GM12878 (cell line): ENCODE results near the gene CFLAR. TPM values are rescaled to one million over a fixed set of nuclear protein-coding genes. Genes with fewer than 3 reads are reported as not detected.

Experiments
- BACH1 ChIP-seq: fragments of 450-650 bp; IDR thresholded peaks from 2 replicates; pipeline ENCODE4 v1.6.1; 2017; ENCODE audit warnings: mild to moderate bottlenecking, borderline replicate concordance
- CBX3 ChIP-seq: fragments of 200-600 bp; sonication (generic); IDR thresholded peaks from 2 replicates; pipeline ENCODE4 v1.6.1; 2016; ENCODE audit warnings: low read depth, borderline replicate concordance
- CHD1 ChIP-seq: IDR thresholded peaks from 2 replicates; pipeline ENCODE4 v1.6.1; 2012; ENCODE audit warnings: low read depth, low read length, improper control_type of control experiment
- DPF2 ChIP-seq: fragments of 450-650 bp; IDR thresholded peaks from 2 replicates; pipeline ENCODE4 v1.6.1; 2017; ENCODE audit warnings: mild to moderate bottlenecking
- FOS ChIP-seq: IDR thresholded peaks from 3 replicates; pipeline ENCODE4 v1.6.1; 2011; ENCODE audit warnings: borderline replicate concordance; ENCODE audit not compliant: insufficient read length; ENCODE audit errors: extremely low read depth
- FOXK2 ChIP-seq: fragments of 450-650 bp; IDR thresholded peaks from 2 replicates; pipeline ENCODE4 v1.6.1; 2017; ENCODE audit warnings: mild to moderate bottlenecking, moderate library complexity
- KDM1A ChIP-seq: fragments of 200-600 bp; sonication (generic); IDR thresholded peaks from 2 replicates; pipeline ENCODE4 v1.6.1; 2016; ENCODE audit warnings: borderline replicate concordance
- NBN ChIP-seq: fragments of 450-650 bp; IDR thresholded peaks from 2 replicates; pipeline ENCODE4 v1.6.1; 2016
- NKRF ChIP-seq: fragments of 450-650 bp; conservative IDR thresholded peaks from 2 replicates; pipeline ENCODE4 v1.6.1; 2017; ENCODE audit warnings: mild to moderate bottlenecking, moderate library complexity
- RFX5 ChIP-seq: IDR thresholded peaks from 2 replicates; pipeline ENCODE4 v1.6.1; 2011; ENCODE audit warnings: low read depth, low read length, improper control_type of control experiment
- RUNX3 ChIP-seq: IDR thresholded peaks from 2 replicates; pipeline ENCODE4 v1.6.1; 2012; ENCODE audit warnings: low read length, inconsistent platforms
- SMAD5 ChIP-seq: IDR thresholded peaks from 2 replicates; pipeline ENCODE4 v1.6.1; 2016; ENCODE audit warnings: antibody characterized with exemption, low read depth
- SREBF1 ChIP-seq: IDR thresholded peaks from 2 replicates; pipeline ENCODE4 v1.6.1; 2012; ENCODE audit warnings: mild to moderate bottlenecking, low read length
- STAT1 ChIP-seq: fragments of 450-650 bp; conservative IDR thresholded peaks from 2 replicates; pipeline ENCODE4 v1.6.1; 2014; ENCODE audit warnings: antibody characterized with exemption, mild to moderate bottlenecking
- SUZ12 ChIP-seq: fragments of 200-600 bp; sonication (generic); IDR thresholded peaks from one replicate; pipeline ENCODE4 v1.6.1; 2018; ENCODE audit warnings: antibody characterized with exemption, mild to moderate bottlenecking; ENCODE audit not compliant: unreplicated experiment
- USF1 ChIP-seq: IDR thresholded peaks from 2 replicates; pipeline ENCODE4 v1.6.1; 2011; ENCODE audit warnings: borderline replicate concordance, low read depth, mild to moderate bottlenecking, moderate library complexity, mixed read lengths, low read length; ENCODE audit not compliant: insufficient read depth; ENCODE audit errors: extremely low read length
- WRNIP1 ChIP-seq: IDR thresholded peaks from 2 replicates; pipeline ENCODE4 v1.6.1; 2011; ENCODE audit warnings: low read depth, low read length, improper control_type of control experiment, borderline replicate concordance
- YY1 ChIP-seq: IDR thresholded peaks from 2 replicates; pipeline ENCODE4 v1.6.1; 2011; ENCODE audit warnings: low read depth, mild to moderate bottlenecking, low read length
- ZBED1 ChIP-seq: IDR thresholded peaks from 2 replicates; pipeline ENCODE4 v1.6.1; 2016; ENCODE audit warnings: borderline replicate concordance
- polyA plus RNA-seq, 11 experiments: library from polyadenylated mRNA; depleted of rRNA in 4 of 11; unstranded in 6 of 11; stranded (reverse) in 5 of 11; fragments of >200 nt; fragmentation: Nextera tagmentation in 4 of 11; fragmentation: Illumina TruSeq in 1 of 11; extraction: Ambion mirVana in 4 of 11; extraction: Trizol in 1 of 11; gene quantifications; 1 replicate in 1 of 11; 2 replicates in 10 of 11; pipeline versions ENCODE4 v1.2.1 to v1.2.3, GENCODE V29; 2011 to 2016; ENCODE audit warnings: inconsistent platforms in 2 of 11, missing spikeins in 2 of 11, low read depth in 1 of 11
- total RNA-seq, 4 experiments: library from RNA; depleted of rRNA in 3 of 4; stranded (reverse); fragments of >200 nt in 3 of 4; fragmentation: Illumina TruSeq in 1 of 4; extraction: Trizol in 1 of 4; gene quantifications; 2 replicates each; pipeline versions ENCODE4 v1.2.1 to v1.2.3, GENCODE V29; 2013 to 2021
- TF ChIP-seq, protein P1 (sequence below): fragments of 450-650 bp; IDR thresholded peaks from 2 replicates; pipeline ENCODE4 v1.6.1; 2017; ENCODE audit warnings: mild to moderate bottlenecking, moderate library complexity
- TF ChIP-seq, protein P2 (sequence below): fragments of 450-650 bp; IDR thresholded peaks from 2 replicates; pipeline ENCODE4 v1.6.1; 2018; ENCODE audit warnings: borderline replicate concordance, mild to moderate bottlenecking; ENCODE audit not compliant: partially characterized antibody

Gene CFLAR
- total and polyA plus RNA-seq, 10 of the 15 experiments (the other 5 are each of a cell fraction or from before 2014, with no cell fraction given): 80.6 to 181 (median 101) TPM

DNA sequence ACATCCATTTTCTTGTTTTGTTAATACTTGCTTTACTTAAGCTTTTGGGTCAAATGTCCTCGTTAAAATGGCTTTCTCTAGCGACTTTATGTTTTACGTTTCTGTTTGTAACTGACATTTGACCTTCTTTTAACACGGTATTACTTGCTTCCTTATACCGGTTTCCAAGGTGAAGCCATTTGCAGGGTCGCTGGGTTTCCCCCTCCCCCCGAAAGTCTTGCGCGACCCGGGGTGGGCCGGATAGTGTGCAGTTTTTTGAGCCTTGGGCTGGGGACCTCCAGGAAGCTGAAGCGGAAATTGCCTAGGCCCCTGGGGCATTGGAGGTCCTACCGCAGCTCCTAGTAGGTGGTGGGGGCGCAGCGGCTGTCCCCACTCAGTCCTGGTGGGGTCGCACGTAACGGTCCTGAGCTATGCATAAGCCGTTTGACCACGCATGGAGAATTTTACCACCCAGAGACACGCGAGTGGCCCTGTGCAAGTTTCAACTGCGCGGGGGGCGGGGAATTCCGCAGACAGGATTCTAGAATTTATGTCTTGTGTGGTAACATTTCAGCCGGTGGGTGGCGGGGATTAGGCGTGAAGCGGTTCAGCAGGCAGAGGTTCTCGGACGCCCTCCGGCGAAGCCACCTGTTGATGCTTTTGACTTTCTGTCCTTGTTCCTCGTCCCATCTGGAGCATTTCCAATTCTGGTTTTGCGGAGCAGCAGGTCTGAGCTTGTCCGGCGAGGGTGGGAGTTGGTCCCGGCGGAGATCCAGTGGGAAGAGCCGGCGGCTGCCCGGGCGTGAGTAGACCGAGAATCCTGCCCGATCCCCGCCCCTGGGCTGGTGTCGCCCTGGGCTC is 2.4 kb downstream of the CFLAR start (continued):
- TF ChIP-seq, protein P1, sequence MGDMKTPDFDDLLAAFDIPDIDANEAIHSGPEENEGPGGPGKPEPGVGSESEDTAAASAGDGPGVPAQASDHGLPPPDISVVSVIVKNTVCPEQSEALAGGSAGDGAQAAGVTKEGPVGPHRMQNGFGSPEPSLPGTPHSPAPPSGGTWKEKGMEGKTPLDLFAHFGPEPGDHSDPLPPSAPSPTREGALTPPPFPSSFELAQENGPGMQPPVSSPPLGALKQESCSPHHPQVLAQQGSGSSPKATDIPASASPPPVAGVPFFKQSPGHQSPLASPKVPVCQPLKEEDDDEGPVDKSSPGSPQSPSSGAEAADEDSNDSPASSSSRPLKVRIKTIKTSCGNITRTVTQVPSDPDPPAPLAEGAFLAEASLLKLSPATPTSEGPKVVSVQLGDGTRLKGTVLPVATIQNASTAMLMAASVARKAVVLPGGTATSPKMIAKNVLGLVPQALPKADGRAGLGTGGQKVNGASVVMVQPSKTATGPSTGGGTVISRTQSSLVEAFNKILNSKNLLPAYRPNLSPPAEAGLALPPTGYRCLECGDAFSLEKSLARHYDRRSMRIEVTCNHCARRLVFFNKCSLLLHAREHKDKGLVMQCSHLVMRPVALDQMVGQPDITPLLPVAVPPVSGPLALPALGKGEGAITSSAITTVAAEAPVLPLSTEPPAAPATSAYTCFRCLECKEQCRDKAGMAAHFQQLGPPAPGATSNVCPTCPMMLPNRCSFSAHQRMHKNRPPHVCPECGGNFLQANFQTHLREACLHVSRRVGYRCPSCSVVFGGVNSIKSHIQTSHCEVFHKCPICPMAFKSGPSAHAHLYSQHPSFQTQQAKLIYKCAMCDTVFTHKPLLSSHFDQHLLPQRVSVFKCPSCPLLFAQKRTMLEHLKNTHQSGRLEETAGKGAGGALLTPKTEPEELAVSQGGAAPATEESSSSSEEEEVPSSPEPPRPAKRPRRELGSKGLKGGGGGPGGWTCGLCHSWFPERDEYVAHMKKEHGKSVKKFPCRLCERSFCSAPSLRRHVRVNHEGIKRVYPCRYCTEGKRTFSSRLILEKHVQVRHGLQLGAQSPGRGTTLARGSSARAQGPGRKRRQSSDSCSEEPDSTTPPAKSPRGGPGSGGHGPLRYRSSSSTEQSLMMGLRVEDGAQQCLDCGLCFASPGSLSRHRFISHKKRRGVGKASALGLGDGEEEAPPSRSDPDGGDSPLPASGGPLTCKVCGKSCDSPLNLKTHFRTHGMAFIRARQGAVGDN: peak; percentile 88
- TF ChIP-seq SUZ12 (no peak), STAT1 (no peak), DPF2 (peak; percentile 92), FOXK2 (no peak), BACH1 (peak; percentile 99), CHD1 (no peak; the same call in 1 of the 2 replicates), CBX3 (no peak), FOS (no peak), RUNX3 (no peak), YY1 (no peak; the same call in none of the 2 replicates), SREBF1 (no peak), USF1 (no peak), RFX5 (no peak), WRNIP1 (no peak), SMAD5 (peak; percentile 29; the same call in 1 of the 2 replicates), NKRF (peak; percentile 49; the same call in 1 of the 2 replicates), KDM1A (no peak), NBN (peak; percentile 97), ZBED1 (no peak; the same call in 1 of the 2 replicates)
- TF ChIP-seq, protein P2, sequence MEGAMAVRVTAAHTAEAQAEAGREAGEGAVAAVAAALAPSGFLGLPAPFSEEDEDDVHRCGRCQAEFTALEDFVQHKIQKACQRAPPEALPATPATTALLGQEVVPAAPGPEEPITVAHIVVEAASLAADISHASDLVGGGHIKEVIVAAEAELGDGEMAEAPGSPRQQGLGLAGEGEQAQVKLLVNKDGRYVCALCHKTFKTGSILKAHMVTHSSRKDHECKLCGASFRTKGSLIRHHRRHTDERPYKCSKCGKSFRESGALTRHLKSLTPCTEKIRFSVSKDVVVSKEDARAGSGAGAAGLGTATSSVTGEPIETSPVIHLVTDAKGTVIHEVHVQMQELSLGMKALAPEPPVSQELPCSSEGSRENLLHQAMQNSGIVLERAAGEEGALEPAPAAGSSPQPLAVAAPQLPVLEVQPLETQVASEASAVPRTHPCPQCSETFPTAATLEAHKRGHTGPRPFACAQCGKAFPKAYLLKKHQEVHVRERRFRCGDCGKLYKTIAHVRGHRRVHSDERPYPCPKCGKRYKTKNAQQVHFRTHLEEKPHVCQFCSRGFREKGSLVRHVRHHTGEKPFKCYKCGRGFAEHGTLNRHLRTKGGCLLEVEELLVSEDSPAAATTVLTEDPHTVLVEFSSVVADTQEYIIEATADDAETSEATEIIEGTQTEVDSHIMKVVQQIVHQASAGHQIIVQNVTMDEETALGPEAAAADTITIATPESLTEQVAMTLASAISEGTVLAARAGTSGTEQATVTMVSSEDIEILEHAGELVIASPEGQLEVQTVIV: no peak
